Astrocyte (in vitro differentiated cells and primary cell): ENCODE data around the gene PPP1R37.

Experiments used
- EZH2 ChIP-seq: IDR thresholded peaks from 2 replicates; pipeline ENCODE4 v1.6.1; 2012; ENCODE audit warnings: mild to moderate bottlenecking, low read length, inconsistent platforms; ENCODE audit not compliant: insufficient read depth
- TF ChIP-seq, protein P1 (sequence below): IDR thresholded peaks from 2 replicates; pipeline ENCODE4 v1.5.1; 2011; ENCODE audit warnings: low read depth, mild to moderate bottlenecking, inconsistent platforms, low read length, moderate library complexity; ENCODE audit not compliant: insufficient read depth

- no peak for TF ChIP-seq EZH2
- TF ChIP-seq, protein P1, sequence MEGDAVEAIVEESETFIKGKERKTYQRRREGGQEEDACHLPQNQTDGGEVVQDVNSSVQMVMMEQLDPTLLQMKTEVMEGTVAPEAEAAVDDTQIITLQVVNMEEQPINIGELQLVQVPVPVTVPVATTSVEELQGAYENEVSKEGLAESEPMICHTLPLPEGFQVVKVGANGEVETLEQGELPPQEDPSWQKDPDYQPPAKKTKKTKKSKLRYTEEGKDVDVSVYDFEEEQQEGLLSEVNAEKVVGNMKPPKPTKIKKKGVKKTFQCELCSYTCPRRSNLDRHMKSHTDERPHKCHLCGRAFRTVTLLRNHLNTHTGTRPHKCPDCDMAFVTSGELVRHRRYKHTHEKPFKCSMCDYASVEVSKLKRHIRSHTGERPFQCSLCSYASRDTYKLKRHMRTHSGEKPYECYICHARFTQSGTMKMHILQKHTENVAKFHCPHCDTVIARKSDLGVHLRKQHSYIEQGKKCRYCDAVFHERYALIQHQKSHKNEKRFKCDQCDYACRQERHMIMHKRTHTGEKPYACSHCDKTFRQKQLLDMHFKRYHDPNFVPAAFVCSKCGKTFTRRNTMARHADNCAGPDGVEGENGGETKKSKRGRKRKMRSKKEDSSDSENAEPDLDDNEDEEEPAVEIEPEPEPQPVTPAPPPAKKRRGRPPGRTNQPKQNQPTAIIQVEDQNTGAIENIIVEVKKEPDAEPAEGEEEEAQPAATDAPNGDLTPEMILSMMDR = no peak
These were observed 51.7 kb downstream of the PPP1R37 start for GRCh38 chr19:45144431-45145269.
